ENCODE results near the gene SERPING1. TPM values are rescaled to one million over a fixed set of nuclear protein-coding genes. Genes with fewer than 3 reads are reported as not detected.

The SERPING1 gene
- total RNA-seq, 6 experiments from 2014 or later, result 0.11 to 0.51 (median 0.25) TPM; not detected in 1

DNA sequence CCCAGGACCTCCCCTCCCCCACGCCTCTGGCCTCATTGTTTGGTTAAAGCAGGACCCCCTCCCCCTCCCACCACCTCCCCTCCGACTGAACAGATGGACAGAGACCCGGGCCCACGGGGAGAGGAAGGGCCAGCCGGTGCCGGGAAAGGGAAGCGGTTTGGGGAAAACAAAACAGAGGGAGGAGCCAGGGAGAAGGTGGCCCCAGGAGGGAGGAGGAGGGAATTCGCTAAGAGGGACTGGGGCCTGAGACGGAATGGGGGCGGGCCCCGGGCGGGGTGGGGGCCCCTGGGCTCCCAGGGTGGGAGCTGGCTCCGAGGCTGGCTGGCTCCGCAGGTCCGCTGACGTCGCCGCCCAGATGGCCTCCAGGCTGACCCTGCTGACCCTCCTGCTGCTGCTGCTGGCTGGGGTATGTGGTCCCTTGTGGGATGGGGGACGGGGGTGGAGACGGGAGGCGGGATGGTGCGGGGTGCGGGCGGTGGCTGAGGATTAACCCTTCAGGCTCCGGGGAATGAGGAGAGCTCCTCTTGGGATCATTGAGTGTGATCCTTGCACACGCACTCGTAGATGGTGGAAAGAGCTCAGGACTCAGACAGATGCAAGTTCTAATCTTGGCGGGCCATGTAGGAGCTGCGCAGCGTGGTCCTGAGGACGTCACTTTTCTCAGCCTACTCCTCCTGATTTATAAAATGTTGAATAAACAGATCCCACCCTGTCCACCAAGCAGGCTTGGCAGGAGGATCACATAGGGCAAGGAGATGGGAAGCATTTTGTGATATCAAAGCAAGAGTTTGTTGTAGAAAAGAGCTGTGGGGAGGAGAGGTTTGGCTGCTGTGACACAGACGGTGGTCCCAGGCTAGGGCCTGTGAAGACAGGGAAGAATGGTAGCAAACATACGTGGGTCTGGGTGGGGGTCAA, 688 bp downstream of the SERPING1 start:
- Mint-ChIP-seq H3K9me3 (no peaks in the 10 kb centered on the region), H3K27ac (no peak overlapping the region), H3K4me3 (peak overlapping the region; percentile 22), H3K4me1 (ENCODE audit: low read depth) (peaks cover 12% of the 10 kb centered on the region), H3K27me3 (ENCODE audit: insufficient read depth) (peaks cover 41% of the 10 kb centered on the region), H3K36me3 (ENCODE audit: low read depth) (no peaks in the 10 kb centered on the region)
- TF ChIP-seq, protein P1, sequence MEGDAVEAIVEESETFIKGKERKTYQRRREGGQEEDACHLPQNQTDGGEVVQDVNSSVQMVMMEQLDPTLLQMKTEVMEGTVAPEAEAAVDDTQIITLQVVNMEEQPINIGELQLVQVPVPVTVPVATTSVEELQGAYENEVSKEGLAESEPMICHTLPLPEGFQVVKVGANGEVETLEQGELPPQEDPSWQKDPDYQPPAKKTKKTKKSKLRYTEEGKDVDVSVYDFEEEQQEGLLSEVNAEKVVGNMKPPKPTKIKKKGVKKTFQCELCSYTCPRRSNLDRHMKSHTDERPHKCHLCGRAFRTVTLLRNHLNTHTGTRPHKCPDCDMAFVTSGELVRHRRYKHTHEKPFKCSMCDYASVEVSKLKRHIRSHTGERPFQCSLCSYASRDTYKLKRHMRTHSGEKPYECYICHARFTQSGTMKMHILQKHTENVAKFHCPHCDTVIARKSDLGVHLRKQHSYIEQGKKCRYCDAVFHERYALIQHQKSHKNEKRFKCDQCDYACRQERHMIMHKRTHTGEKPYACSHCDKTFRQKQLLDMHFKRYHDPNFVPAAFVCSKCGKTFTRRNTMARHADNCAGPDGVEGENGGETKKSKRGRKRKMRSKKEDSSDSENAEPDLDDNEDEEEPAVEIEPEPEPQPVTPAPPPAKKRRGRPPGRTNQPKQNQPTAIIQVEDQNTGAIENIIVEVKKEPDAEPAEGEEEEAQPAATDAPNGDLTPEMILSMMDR (IDR thresholded peaks at IDR 0.05), result no peak
- DNase-seq, result no peak

DNA sequence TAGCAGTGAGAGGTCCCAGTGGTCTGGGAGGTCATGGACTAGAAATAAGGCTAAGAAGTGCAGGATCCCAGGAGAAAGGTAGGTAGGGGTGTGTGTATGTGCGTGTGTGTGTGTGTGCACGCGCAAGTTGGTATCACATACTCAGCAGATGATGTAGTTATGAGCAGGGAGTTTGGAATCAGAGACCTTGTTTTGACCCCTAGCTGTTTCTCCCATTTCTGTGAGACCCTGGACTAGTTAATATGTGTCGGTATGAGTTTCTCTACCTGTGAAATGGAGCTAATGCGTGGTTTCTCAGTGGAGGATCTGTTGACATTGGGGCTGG, 1.3 kb downstream of the SERPING1 start:
- H3K4me1 Mint-ChIP-seq (ENCODE audit: low read depth), result peaks cover 12% of the 10 kb centered on the region
- H3K27ac Mint-ChIP-seq, result no peak overlapping the region
- H3K4me3 Mint-ChIP-seq, result no peak overlapping the region
- H3K27me3 Mint-ChIP-seq (ENCODE audit: insufficient read depth), result peaks cover 36% of the 10 kb centered on the region
- TF ChIP-seq, protein P1 (IDR thresholded peaks at IDR 0.05), result no peak
- DNase-seq, result no peak
- no peaks in the 10 kb centered on the region for H3K36me3 Mint-ChIP-seq (ENCODE audit: low read depth)
- no peaks in the 10 kb centered on the region for H3K9me3 Mint-ChIP-seq

DNA sequence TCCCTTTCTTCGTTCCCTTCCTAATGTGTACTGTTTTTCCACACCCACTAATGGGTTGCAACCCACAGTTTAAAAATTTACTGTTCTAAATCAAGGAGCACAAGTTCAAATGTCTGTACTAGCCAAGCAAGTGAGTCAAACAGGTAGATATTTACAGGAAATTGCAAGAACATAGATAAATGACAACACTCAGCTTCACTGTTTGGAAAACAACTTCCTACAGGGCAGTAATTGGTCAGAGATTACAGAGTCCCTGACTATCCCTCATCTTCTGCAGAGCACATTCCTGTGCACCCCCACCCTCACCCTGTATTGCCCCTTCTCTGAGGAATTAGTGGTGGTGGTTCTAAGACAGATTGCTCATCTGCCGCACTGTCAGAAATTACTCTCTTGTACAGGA, 1.9 kb downstream of the SERPING1 start:
- Mint-ChIP-seq H3K27me3 (ENCODE audit: insufficient read depth) (peaks cover 31% of the 10 kb centered on the region), H3K9me3 (no peaks in the 10 kb centered on the region), H3K4me1 (ENCODE audit: low read depth) (peaks cover 12% of the 10 kb centered on the region), H3K36me3 (ENCODE audit: low read depth) (no peaks in the 10 kb centered on the region), H3K4me3 (no peak overlapping the region), H3K27ac (no peak overlapping the region)
- TF ChIP-seq, protein P1 (IDR thresholded peaks at IDR 0.05), result no peak
- no peak for DNase-seq

DNA sequence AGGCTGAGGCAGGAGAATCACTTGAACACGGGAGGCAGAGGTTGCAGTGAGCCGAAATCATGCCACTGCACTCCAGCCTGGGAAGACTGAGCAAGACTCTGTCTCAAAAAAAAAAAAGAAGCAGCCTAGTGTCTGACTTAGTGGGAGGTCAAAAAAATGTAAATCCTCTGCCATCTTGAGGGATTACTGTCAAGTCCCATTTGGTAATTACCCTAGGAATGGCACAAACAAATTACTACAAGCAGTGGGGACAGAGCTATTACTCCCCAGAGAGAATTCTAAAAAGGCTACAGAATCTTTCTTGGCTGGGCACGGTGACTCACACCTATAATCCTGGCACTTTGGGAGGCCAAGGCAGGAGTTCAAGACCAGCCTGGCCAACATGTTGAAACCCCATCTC, 3.8 kb downstream of the SERPING1 start:
- no peak overlapping the region for H3K4me3 Mint-ChIP-seq
- H3K27me3 Mint-ChIP-seq (ENCODE audit: insufficient read depth), result peaks cover 26% of the 10 kb centered on the region
- no peaks in the 10 kb centered on the region for H3K36me3 Mint-ChIP-seq (ENCODE audit: low read depth)
- peaks cover 12% of the 10 kb centered on the region for H3K4me1 Mint-ChIP-seq (ENCODE audit: low read depth)
- no peak overlapping the region for H3K27ac Mint-ChIP-seq
- no peaks in the 10 kb centered on the region for H3K9me3 Mint-ChIP-seq
- TF ChIP-seq, protein P1 (IDR thresholded peaks at IDR 0.05), result no peak
- no peak for DNase-seq

DNA sequence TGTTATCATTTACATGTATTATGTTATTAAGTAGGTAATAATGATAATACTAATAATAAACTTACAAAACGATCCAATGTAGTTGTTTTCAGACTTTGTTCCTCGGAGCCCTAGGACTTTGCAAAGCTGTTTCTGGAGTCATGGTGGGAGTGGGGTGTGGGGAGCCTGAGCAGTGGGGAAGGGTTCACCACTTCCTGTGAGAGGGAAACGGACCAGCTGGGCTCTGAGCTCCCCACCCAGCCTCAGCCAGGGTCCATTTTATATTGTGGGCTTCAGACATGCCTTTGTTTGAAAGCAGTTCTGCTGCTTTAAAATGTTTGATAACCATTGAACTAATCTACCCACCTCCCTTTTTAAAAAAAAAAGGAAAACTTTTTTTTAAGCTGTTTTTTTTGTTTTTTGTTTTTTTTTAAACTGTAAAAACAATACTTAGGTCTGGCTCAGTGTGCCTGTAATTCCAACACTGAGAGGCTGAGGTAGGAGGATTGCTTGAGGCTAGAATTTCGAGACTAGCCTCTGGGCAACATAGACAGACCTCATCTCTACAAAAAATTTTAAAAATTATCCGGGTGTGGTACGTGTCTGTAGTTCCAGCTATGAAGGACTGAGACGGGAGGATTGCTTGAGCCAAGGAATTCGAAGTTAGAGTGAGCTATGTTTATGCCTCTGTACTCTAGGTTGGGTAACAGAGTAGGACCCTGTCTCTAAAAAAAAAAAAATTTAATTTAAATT, 7.0 kb downstream of the SERPING1 start:
- no peaks in the 10 kb centered on the region for H3K9me3 Mint-ChIP-seq
- TF ChIP-seq, protein P1 (IDR thresholded peaks at IDR 0.05), result no peak
- DNase-seq, result no peak
- H3K27ac Mint-ChIP-seq, result no peak overlapping the region
- no peaks in the 10 kb centered on the region for H3K36me3 Mint-ChIP-seq (ENCODE audit: low read depth)
- H3K4me3 Mint-ChIP-seq, result no peak overlapping the region
- H3K27me3 Mint-ChIP-seq (ENCODE audit: insufficient read depth), result peaks cover 18% of the 10 kb centered on the region
- H3K4me1 Mint-ChIP-seq (ENCODE audit: low read depth), result no peaks in the 10 kb centered on the region
